PC-9 (cell line): ENCODE results near the gene CASQ1. TPM values are rescaled to one million over a fixed set of nuclear protein-coding genes. Genes with fewer than 3 reads are reported as not detected.

Source experiments
- BruUV-seq: library from RNA; stranded (reverse); fragments of 400-500 nt; replicated peaks from 2 replicates; lab custom pipeline; 2021; lab: Mats Ljungman, UMichigan
- CTCF ChIA-PET: fragments of 300-600 bp; sonication (Branson Sonifier 250); formaldehyde crosslinking; loops from one replicate; lab custom pipeline; 2022; ENCODE audit warnings: antibody characterized with exemption; lab: Charles Lee
- POLR2A ChIA-PET: fragments of 300-600 bp; sonication (Branson Sonifier 250); formaldehyde crosslinking; loops from one replicate; lab custom pipeline; 2022; ENCODE audit warnings: antibody characterized with exemption; ENCODE audit not compliant: unreplicated experiment; lab: Charles Lee
- DNase-seq, 2 experiments: peaks; one replicate each; pipeline versions ENCODE4 v3.0.0 to v3.0.0-alpha.2; 2015 to 2022; ENCODE audit warnings: mixed read lengths in 1 of 2
- H2AFZ ChIP-seq: fragments of 200-600 bp; sonication (generic); 2 replicates; pipeline ENCODE4 v1.8.1; 2017; ENCODE audit warnings: antibody characterized with exemption
- H3F3A ChIP-seq: fragments of 200-600 bp; sonication (generic); 2 replicates; pipeline ENCODE4 v1.8.1; 2017; ENCODE audit warnings: antibody characterized with exemption, mild to moderate bottlenecking, low read depth; ENCODE audit not compliant: insufficient read depth
- H3K27ac ChIP-seq: fragments of 200-600 bp; sonication (generic); 2 replicates; pipeline ENCODE4 v1.6.1; 2016; ENCODE audit warnings: mixed run types
- H3K27me3 ChIP-seq: fragments of 200-600 bp; sonication (generic); 2 replicates; pipeline ENCODE4 v1.6.1; 2016; ENCODE audit warnings: low read depth, mixed run types; ENCODE audit not compliant: insufficient read depth
- H3K36me3 ChIP-seq: fragments of 200-600 bp; sonication (generic); 2 replicates; pipeline ENCODE4 v1.6.1; 2016; ENCODE audit warnings: low read depth, mixed run types
- H3K4me1 ChIP-seq: fragments of 200-600 bp; sonication (generic); replicated peaks from 2 replicates; pipeline ENCODE4 v1.6.1; 2016; ENCODE audit warnings: mixed run types; ENCODE audit not compliant: insufficient read depth
- H3K4me2 ChIP-seq: fragments of 200-600 bp; sonication (generic); 2 replicates; pipeline ENCODE4 v1.6.1; 2017; ENCODE audit warnings: mixed run types
- H3K4me3 ChIP-seq: fragments of 200-600 bp; sonication (generic); 2 replicates; pipeline ENCODE4 v1.6.1; 2016; ENCODE audit warnings: mixed run types
- H3K79me2 ChIP-seq: fragments of 200-600 bp; sonication (generic); 2 replicates; pipeline ENCODE4 v1.6.1; 2017; ENCODE audit warnings: low read depth, mixed run types
- H3K9me2 ChIP-seq: fragments of 200-600 bp; sonication (generic); 2 replicates; pipeline ENCODE4 v1.8.1; 2017; ENCODE audit warnings: mild to moderate bottlenecking; ENCODE audit not compliant: insufficient read depth
- H3K9me3 ChIP-seq: fragments of 200-600 bp; sonication (generic); 2 replicates; pipeline ENCODE4 v1.8.1; 2016; ENCODE audit warnings: low read depth; ENCODE audit not compliant: insufficient read depth
- H4K20me1 ChIP-seq: fragments of 200-600 bp; sonication (generic); 2 replicates; pipeline ENCODE4 v1.8.1; 2017; ENCODE audit not compliant: insufficient read depth
- CTCF ChIP-seq: fragments of 200-600 bp; sonication (generic); conservative IDR thresholded peaks from 2 replicates; pipeline ENCODE4 v1.6.1; 2017; ENCODE audit warnings: mixed run types, antibody characterized with exemption, mild to moderate bottlenecking, moderate library complexity
- EZH2 ChIP-seq: fragments of 200-600 bp; sonication (generic); IDR thresholded peaks from 2 replicates; pipeline ENCODE4 v1.8.0; 2017; ENCODE audit warnings: antibody characterized with exemption, low read depth
- intact Hi-C: fragments of 100-400 bp; cut with micrococcal nuclease; formaldehyde crosslinking; loops from one replicate; pipeline ENCODE4 v1.10.0; 2022; ENCODE audit not compliant: unreplicated experiment
- total RNA-seq: library from RNA; stranded (reverse); gene quantifications from 2 replicates; pipeline ENCODE4 v1.2.3, GENCODE V29; 2021

Gene CASQ1
- total RNA-seq, 1 experiment from 2014 or later, result not detected

- Histone ChIP-seq H3K4me2 (no peak overlapping the region), H3K79me2 (peaks cover 46% of the 10 kb centered on the region), H3K27me3 (no peaks in the 10 kb centered on the region), H3F3A (peaks cover 30% of the 10 kb centered on the region), H3K27ac (no peak overlapping the region), H3K9me2 (no peaks in the 10 kb centered on the region), H3K4me1 (peaks cover 22% of the 10 kb centered on the region), H3K36me3 (peaks cover 11% of the 10 kb centered on the region; the same call in 1 of the 2 replicates), H4K20me1 (peaks cover 19% of the 10 kb centered on the region), H2AFZ (no peak overlapping the region), H3K9me3 (no peaks in the 10 kb centered on the region), H3K4me3 (no peak overlapping the region)
- POLR2A ChIA-PET, result no interaction called here
- CTCF ChIA-PET, result no interaction called here
- TF ChIP-seq CTCF, result no peak
- no peak for TF ChIP-seq EZH2
- DNase-seq, result no peak
- intact Hi-C loops, result loop anchor here (5.0 kb wide), 1 partner anchor 176 kb away; the partner anchor contains the start of gene PIGM
- BruUV-seq, result no TSS peak
Observed at GRCh38 chr1:160208557-160209320, 18.4 kb downstream of the CASQ1 start.

GRCh38 chr1:160209321-160210046 lies 19.1 kb downstream of the CASQ1 start:
- DNase-seq, result no peak
- intact Hi-C loops, result loop anchor here (5.0 kb wide), 1 partner anchor 177 kb away; the partner anchor contains the start of gene PIGM
- Histone ChIP-seq H3K27me3 (no peaks in the 10 kb centered on the region), H3K79me2 (peaks cover 46% of the 10 kb centered on the region), H3K9me2 (no peaks in the 10 kb centered on the region), H2AFZ (no peak overlapping the region), H3K36me3 (peaks cover 17% of the 10 kb centered on the region; the same call in 1 of the 2 replicates), H3K27ac (no peak overlapping the region), H3K9me3 (no peaks in the 10 kb centered on the region), H4K20me1 (peaks cover 19% of the 10 kb centered on the region), H3K4me2 (no peak overlapping the region), H3F3A (peaks cover 29% of the 10 kb centered on the region), H3K4me3 (no peak overlapping the region), H3K4me1 (peaks cover 21% of the 10 kb centered on the region)
- TF ChIP-seq EZH2, result no peak
- no peak for TF ChIP-seq CTCF
- no TSS peak for BruUV-seq
- ChIA-PET POLR2A (interaction anchor here (0.6 kb wide), 1 partner anchor 51 kb away, joined by 6 read pairs; no protein-coding TSS in a partner anchor), CTCF (no interaction called here)

- Histone ChIP-seq H2AFZ (no peak overlapping the region), H3K4me1 (peaks cover 17% of the 10 kb centered on the region), H3K9me2 (no peaks in the 10 kb centered on the region), H3K4me2 (no peak overlapping the region), H3F3A (peaks cover 38% of the 10 kb centered on the region), H3K4me3 (no peak overlapping the region), H3K36me3 (peaks cover 20% of the 10 kb centered on the region; the same call in 1 of the 2 replicates), H4K20me1 (peaks cover 19% of the 10 kb centered on the region), H3K27ac (no peak overlapping the region), H3K27me3 (no peaks in the 10 kb centered on the region), H3K79me2 (peaks cover 43% of the 10 kb centered on the region), H3K9me3 (no peaks in the 10 kb centered on the region)
- TF ChIP-seq CTCF (no peak), EZH2 (no peak)
- ChIA-PET CTCF (no interaction called here), POLR2A (no interaction called here)
- no peak for DNase-seq
- intact Hi-C loops, result no loop called here
- no TSS peak for BruUV-seq
Observed at GRCh38 chr1:160210561-160210960, 20.2 kb downstream of the CASQ1 start.
